Karpas-422 (cell line): Measurements from ENCODE around the gene PAPPA. TPM values are rescaled to one million over a fixed set of nuclear protein-coding genes. Genes with fewer than 3 reads are reported as not detected.

Experiments used
- DNase-seq: peaks from one replicate; pipeline ENCODE4 v3.0.0-alpha.2; 2015
- H2AFZ ChIP-seq: fragments of 200-600 bp; sonication (generic); 2 replicates; pipeline ENCODE4 v1.6.1; 2014; ENCODE audit warnings: antibody characterized with exemption, low read length, mixed read lengths
- H3K27ac ChIP-seq: fragments of 200-600 bp; sonication (generic); 2 replicates; pipeline ENCODE4 v1.5.1; 2014; ENCODE audit warnings: mild to moderate bottlenecking, low read length, moderate library complexity
- H3K27me3 ChIP-seq: fragments of 200-600 bp; sonication (generic); 2 replicates; pipeline ENCODE4 v1.6.1; 2014; ENCODE audit warnings: low read length, mixed read lengths
- H3K36me3 ChIP-seq: fragments of 200-600 bp; sonication (generic); 2 replicates; pipeline ENCODE4 v1.6.1; 2014; ENCODE audit warnings: low read length, mixed read lengths; ENCODE audit not compliant: insufficient read depth
- H3K4me1 ChIP-seq: fragments of 200-600 bp; sonication (generic); 2 replicates; pipeline ENCODE4 v1.6.1; 2014; ENCODE audit warnings: mild to moderate bottlenecking, low read length, mixed read lengths
- H3K4me2 ChIP-seq: fragments of 200-600 bp; sonication (generic); 2 replicates; pipeline ENCODE4 v1.6.1; 2014; ENCODE audit warnings: low read length, low read depth, mild to moderate bottlenecking; ENCODE audit not compliant: poor library complexity, severe bottlenecking
- H3K4me3 ChIP-seq: fragments of 200-600 bp; sonication (generic); 2 replicates; pipeline ENCODE4 v1.5.1; 2014; ENCODE audit warnings: mild to moderate bottlenecking, antibody characterized with exemption, low read length, mixed read lengths
- H3K79me2 ChIP-seq: fragments of 200-600 bp; sonication (generic); 2 replicates; pipeline ENCODE4 v1.6.1; 2014; ENCODE audit warnings: mild to moderate bottlenecking, low read length, mixed read lengths
- H3K9ac ChIP-seq: fragments of 200-600 bp; sonication (generic); 2 replicates; pipeline ENCODE4 v1.6.0; 2014; ENCODE audit warnings: low read length
- H3K9me2 ChIP-seq: fragments of 200-600 bp; sonication (generic), shearing (Covaris generic); replicated peaks from 2 replicates; pipeline ENCODE4 v1.6.0; 2014; ENCODE audit warnings: mild to moderate bottlenecking, low read length, moderate library complexity; ENCODE audit not compliant: insufficient read depth
- H3K9me3 ChIP-seq: fragments of 300-700, 200-600 bp; sonication (generic); 2 replicates; pipeline ENCODE4 v1.6.1; 2014; ENCODE audit warnings: low read length, mixed read lengths
- H4K20me1 ChIP-seq: fragments of 200-600 bp; sonication (generic); 2 replicates; pipeline ENCODE4 v1.6.1; 2014; ENCODE audit warnings: mild to moderate bottlenecking, antibody characterized with exemption, low read length, low read depth; ENCODE audit not compliant: insufficient read depth
- total RNA-seq: library from RNA; depleted of rRNA; stranded (reverse); fragments of >200 nt; shearing (Covaris generic); gene quantifications from 2 replicates; pipeline ENCODE4 v1.2.3, GENCODE V29; 2014; ENCODE audit warnings: low replicate concordance

The PAPPA gene
- total RNA-seq, 1 experiment from 2014 or later = 0.30 TPM

GRCh38 chr9:116303270-116303669 is 149.7 kb downstream of the PAPPA start:
- H3K9ac ChIP-seq = no peak overlapping the region
- H3K79me2 ChIP-seq = no peaks in the 10 kb centered on the region
- no peaks in the 10 kb centered on the region for H3K27me3 ChIP-seq
- DNase-seq = no peak
- H2AFZ ChIP-seq = no peak overlapping the region
- no peak overlapping the region for H3K27ac ChIP-seq
- H3K9me2 ChIP-seq = no peaks in the 10 kb centered on the region
- no peaks in the 10 kb centered on the region for H3K36me3 ChIP-seq
- H3K9me3 ChIP-seq = no peaks in the 10 kb centered on the region
- no peak overlapping the region for H3K4me3 ChIP-seq
- no peak overlapping the region for H3K4me2 ChIP-seq
- H3K4me1 ChIP-seq = no peaks in the 10 kb centered on the region
- no peaks in the 10 kb centered on the region for H4K20me1 ChIP-seq

- H3K79me2 ChIP-seq = no peaks in the 10 kb centered on the region
- H3K27ac ChIP-seq = no peak overlapping the region
- no peaks in the 10 kb centered on the region for H3K36me3 ChIP-seq
- no peak overlapping the region for H3K9ac ChIP-seq
- H3K4me2 ChIP-seq = no peak overlapping the region
- no peak for DNase-seq
- H3K9me2 ChIP-seq = no peaks in the 10 kb centered on the region
- H3K4me3 ChIP-seq = no peak overlapping the region
- H3K4me1 ChIP-seq = no peaks in the 10 kb centered on the region
- H3K9me3 ChIP-seq = no peaks in the 10 kb centered on the region
- H2AFZ ChIP-seq = no peak overlapping the region
- no peaks in the 10 kb centered on the region for H3K27me3 ChIP-seq
- no peaks in the 10 kb centered on the region for H4K20me1 ChIP-seq
Measured at GRCh38 chr9:116303886-116304538, 150.4 kb downstream of the PAPPA start.

- DNase-seq = no peak
- Histone ChIP-seq H3K4me2 (no peak overlapping the region), H3K4me1 (no peaks in the 10 kb centered on the region), H2AFZ (no peak overlapping the region), H3K27ac (no peak overlapping the region), H3K36me3 (no peaks in the 10 kb centered on the region), H3K9ac (no peak overlapping the region), H3K9me2 (no peaks in the 10 kb centered on the region), H3K79me2 (no peaks in the 10 kb centered on the region), H3K4me3 (no peak overlapping the region), H3K27me3 (no peaks in the 10 kb centered on the region), H3K9me3 (no peaks in the 10 kb centered on the region), H4K20me1 (no peaks in the 10 kb centered on the region)
Measured at GRCh38 chr9:116304761-116305160, 151.2 kb downstream of the PAPPA start.

GRCh38 chr9:116308076-116308475 is 154.5 kb downstream of the PAPPA start:
- Histone ChIP-seq H4K20me1 (no peaks in the 10 kb centered on the region), H3K4me2 (no peak overlapping the region), H3K4me3 (no peak overlapping the region), H3K36me3 (no peaks in the 10 kb centered on the region), H3K79me2 (no peaks in the 10 kb centered on the region), H3K27ac (no peak overlapping the region), H3K9me2 (no peaks in the 10 kb centered on the region), H2AFZ (no peak overlapping the region), H3K4me1 (no peaks in the 10 kb centered on the region), H3K27me3 (no peaks in the 10 kb centered on the region), H3K9ac (no peak overlapping the region), H3K9me3 (no peaks in the 10 kb centered on the region)
- DNase-seq = no peak

- Histone ChIP-seq H2AFZ (no peak overlapping the region), H3K27me3 (no peaks in the 10 kb centered on the region)
Measured at GRCh38 chr9:116309900-116310611, 156.5 kb downstream of the PAPPA start.

GRCh38 chr9:116312221-116312620 is 158.6 kb downstream of the PAPPA start:
- Histone ChIP-seq H3K27me3 (no peaks in the 10 kb centered on the region), H3K9me3 (no peaks in the 10 kb centered on the region), H3K79me2 (no peaks in the 10 kb centered on the region), H3K36me3 (no peaks in the 10 kb centered on the region), H3K27ac (no peak overlapping the region), H3K4me3 (no peak overlapping the region), H3K4me1 (no peaks in the 10 kb centered on the region), H3K9me2 (no peaks in the 10 kb centered on the region), H3K4me2 (no peak overlapping the region), H2AFZ (no peak overlapping the region), H3K9ac (no peak overlapping the region), H4K20me1 (no peaks in the 10 kb centered on the region)
- DNase-seq = no peak

More at GRCh38 chr9:116309900-116310611, 156.5 kb downstream of the PAPPA start:
- Histone ChIP-seq H3K9me3 (no peaks in the 10 kb centered on the region), H3K9me2 (no peaks in the 10 kb centered on the region), H3K27ac (no peak overlapping the region), H3K79me2 (no peaks in the 10 kb centered on the region), H3K9ac (no peak overlapping the region), H3K4me3 (no peak overlapping the region), H3K4me2 (no peak overlapping the region), H3K4me1 (no peaks in the 10 kb centered on the region), H3K36me3 (no peaks in the 10 kb centered on the region), H4K20me1 (no peaks in the 10 kb centered on the region)
- DNase-seq = no peak

- Histone ChIP-seq H3K9ac (no peak overlapping the region), H3K9me3 (no peaks in the 10 kb centered on the region), H3K4me2 (no peak overlapping the region), H3K36me3 (no peaks in the 10 kb centered on the region), H4K20me1 (no peaks in the 10 kb centered on the region), H3K27ac (no peak overlapping the region), H3K9me2 (no peaks in the 10 kb centered on the region), H3K4me1 (no peaks in the 10 kb centered on the region), H3K79me2 (no peaks in the 10 kb centered on the region), H3K4me3 (no peak overlapping the region), H2AFZ (no peak overlapping the region), H3K27me3 (no peaks in the 10 kb centered on the region)
- DNase-seq = peak; percentile 42
Measured at GRCh38 chr9:116313638-116314037, 160.0 kb downstream of the PAPPA start.

GRCh38 chr9:116316246-116316645 is 162.7 kb downstream of the PAPPA start:
- no peaks in the 10 kb centered on the region for H3K27me3 ChIP-seq
- H3K36me3 ChIP-seq = no peaks in the 10 kb centered on the region

More at GRCh38 chr9:116316246-116316645, 162.7 kb downstream of the PAPPA start:
- Histone ChIP-seq H3K9ac (no peak overlapping the region), H3K9me2 (no peaks in the 10 kb centered on the region), H4K20me1 (no peaks in the 10 kb centered on the region), H3K79me2 (no peaks in the 10 kb centered on the region), H3K9me3 (no peaks in the 10 kb centered on the region), H3K4me3 (no peak overlapping the region), H2AFZ (no peak overlapping the region), H3K4me2 (no peak overlapping the region), H3K4me1 (no peaks in the 10 kb centered on the region), H3K27ac (no peak overlapping the region)
- DNase-seq = no peak
